Endothelial cell of hepatic sinusoid (primary cell): ENCODE results near the gene ARHGEF1.

Source experiments
- in situ Hi-C: cut with HindIII; loops from 2 replicates; pipeline ENCODE4 v1.10.0; 2017; ENCODE audit warnings: low sequenced_read_pairs

ARHGEF1 gene

DNA sequence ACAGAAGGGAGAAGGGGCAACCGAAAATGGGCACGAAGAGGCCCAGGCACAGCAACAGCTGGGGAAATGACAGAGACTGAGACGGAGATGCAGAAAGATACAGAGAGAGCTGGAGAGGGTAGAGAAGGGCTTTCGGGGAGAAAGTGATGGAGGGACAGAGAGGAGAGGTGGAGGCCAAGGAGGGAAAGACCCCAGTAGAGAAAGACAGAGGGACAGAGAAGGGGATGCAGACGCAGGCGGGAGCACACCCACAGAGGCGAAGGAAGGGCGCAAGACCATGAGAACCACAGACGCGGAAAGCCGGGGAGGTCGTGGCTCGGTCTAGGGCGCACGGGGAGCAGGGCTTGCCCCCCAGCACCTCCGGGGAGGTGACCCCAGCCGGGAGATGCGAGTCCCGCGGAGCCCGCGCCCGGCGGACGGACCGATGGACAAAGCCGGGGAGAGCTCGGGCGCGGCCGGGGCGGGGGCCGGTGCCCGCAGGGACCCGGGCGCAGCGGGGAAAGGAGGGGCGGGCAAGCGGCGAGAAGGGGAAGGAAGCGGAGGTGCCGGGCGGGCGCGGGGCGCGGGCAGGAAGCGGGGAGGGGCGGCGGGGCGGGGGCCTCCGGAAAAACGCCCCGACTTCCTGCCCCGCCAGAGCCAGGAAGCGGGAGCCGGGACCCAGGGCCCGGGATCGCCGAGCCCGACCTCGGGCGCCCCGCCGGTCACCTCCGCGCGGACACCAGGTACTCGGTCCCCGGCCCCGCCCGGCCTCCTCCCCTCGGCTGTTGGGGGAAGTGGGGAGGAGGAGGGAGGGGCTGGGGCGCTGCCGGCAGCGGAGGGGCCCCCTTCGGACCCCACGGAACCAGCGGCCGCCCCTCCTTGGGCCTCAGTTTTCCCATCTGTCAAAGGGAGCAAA, at the start of gene ARHGEF1:
TSS of gene ARHGEF1 (plus strand) at position 617 of the 895 bp plus-strand sequence. CDS start 4,899 bp downstream, outside the sequence.
- in situ Hi-C loops = no loop called here

GRCh38 chr19:41837981-41838708, 44.8 kb upstream of the ARHGEF1 start:
- in situ Hi-C loops = no loop called here

DNA sequence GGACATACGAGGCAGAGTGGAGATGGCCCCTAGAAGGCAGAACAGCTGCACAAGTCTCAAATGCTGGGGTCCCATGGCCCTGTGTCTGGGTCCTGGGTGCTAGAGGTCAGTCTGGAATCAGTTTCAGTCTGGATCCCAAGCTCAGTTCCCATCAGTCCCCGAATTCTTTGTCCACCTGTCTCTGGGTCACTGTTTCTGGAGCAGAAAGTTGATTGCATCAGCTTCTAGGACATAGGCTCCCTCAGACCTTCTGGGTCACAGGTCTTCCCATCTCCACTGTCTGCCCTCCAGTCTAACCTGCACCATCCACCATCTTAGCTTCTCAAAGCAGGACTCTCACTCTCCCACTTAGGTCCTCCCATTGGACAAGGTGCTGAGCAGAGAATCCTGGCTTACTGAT, 43.8 kb upstream of the ARHGEF1 start:
- in situ Hi-C loops = no loop called here

GRCh38 chr19:41843371-41843770, 39.6 kb upstream of the ARHGEF1 start:
- in situ Hi-C loops = no loop called here

- in situ Hi-C loops = no loop called here
These were observed 38.4 kb upstream of the ARHGEF1 start, which contains the start of gene LYPD4 for GRCh38 chr19:41844601-41845000. Gene LYPD4, minus strand, starts transcription at chr19:41844683. Its CDS starts 5,398 bp downstream, at chr19:41839285.

DNA sequence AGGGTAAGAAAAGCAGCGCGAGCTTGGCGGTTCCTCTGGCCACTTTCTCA, 38.2 kb upstream of the ARHGEF1 start, which contains the start of gene DMRTC2:
TSS of gene DMRTC2 (plus strand) at position 42 of the 50 bp plus-strand sequence. CDS start 2,387 bp downstream, outside the sequence.
- in situ Hi-C loops = no loop called here

DNA sequence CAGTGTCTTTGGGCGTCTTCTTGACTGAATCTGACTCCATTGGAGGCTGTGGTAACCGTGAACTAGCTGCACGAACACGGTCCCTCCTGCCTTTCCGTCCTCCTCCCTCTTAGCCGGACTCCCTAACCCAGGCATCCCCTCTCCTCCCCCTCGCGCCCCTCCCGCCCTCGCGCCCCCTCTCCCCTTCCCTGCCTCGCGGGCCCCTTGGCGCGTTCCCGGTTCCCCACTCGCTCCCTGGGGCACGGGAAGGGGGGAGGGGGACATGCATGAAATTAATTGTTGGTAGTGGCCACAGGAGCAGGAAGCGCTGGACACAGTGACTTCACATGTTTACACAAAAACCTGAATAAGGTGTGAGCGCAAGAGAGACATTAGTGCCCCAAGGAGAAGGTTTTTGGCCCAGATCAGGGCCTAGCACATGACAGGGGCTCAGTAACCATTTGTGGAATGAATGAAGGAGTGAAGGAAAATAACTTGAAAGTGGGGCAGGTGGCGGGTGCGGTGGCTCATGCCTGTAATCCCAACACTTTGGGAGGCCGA, 37.9 kb upstream of the ARHGEF1 start:
- in situ Hi-C loops = no loop called here

DNA sequence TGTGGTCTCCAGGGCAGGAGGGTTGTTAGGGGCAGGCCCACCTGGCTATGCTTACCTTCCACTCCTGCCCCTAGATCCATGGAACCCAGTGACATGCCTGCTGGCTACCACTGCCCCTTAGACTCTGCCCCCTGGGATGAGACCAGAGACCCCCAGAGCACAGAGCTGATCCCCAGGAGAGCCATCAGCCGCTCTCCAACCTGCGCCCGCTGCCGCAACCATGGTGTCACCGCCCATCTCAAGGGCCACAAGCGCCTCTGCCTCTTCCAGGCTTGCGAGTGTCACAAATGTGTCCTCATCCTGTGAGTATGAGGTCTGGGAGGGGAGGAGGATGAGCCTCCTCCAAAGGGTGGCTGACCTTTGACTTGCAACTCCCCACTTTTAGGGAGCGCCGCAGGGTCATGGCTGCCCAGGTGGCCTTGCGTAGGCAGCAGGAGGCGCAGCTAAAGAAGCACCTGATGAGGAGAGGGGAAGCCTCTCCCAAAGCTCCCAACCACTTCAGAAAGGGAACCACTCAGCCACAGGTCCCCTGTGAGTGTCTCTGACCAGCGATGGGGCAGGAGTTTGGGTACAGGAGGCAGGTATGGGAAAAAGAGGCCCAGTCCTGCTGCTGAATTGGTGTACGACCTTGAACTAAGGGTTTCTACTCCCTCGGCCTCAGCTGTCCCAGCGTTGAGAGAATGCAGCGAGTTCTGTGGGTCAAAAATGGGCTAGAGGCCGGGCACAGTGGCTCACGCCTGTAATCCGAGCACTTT, 35.5 kb upstream of the ARHGEF1 start:
- in situ Hi-C loops = no loop called here

- in situ Hi-C loops = no loop called here
These were observed 34.3 kb upstream of the ARHGEF1 start for GRCh38 chr19:41848666-41849065.

DNA sequence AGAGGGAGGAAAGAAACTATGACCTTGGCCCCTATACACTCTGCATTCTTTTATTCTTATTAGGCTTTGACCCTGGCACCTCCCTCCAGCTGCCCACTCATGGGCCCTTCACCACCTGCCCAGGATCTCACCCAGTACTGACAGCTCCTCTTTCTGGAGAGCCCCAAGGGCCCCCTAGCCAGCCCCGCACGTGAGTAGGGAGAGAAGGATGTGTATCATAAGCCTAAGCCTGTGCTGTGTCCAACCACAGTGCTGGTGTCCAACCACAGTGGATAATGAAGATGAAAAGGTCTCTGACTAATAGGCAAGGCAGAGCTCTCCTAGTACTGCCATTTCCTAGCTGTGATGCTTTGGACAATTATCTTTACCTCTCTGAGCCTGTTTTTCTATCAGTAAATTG, 33.9 kb upstream of the ARHGEF1 start:
- in situ Hi-C loops = no loop called here

DNA sequence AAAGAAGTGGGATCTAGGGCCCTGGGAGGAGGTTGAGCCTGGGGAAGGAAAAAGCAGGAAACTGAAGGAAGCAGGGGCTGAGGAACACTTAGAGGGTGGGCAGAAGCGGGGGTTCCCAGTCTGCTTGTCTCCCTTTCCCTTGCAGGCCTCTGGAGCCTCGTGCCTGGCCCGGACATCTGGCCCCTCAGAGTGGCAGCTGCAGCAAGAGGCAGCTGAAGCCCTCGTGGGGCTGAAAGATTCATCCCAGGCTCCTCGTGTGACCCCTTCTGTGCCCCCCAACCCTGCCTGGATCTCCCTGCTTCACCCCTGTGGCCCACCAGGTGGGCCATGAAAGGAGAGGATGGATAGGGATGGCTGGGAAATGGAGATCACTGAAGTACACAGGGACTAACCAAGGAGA, 32.6 kb upstream of the ARHGEF1 start:
- in situ Hi-C loops = loop anchor here (5.0 kb wide), 1 partner anchor 67 kb away; no protein-coding TSS in a partner anchor

DNA sequence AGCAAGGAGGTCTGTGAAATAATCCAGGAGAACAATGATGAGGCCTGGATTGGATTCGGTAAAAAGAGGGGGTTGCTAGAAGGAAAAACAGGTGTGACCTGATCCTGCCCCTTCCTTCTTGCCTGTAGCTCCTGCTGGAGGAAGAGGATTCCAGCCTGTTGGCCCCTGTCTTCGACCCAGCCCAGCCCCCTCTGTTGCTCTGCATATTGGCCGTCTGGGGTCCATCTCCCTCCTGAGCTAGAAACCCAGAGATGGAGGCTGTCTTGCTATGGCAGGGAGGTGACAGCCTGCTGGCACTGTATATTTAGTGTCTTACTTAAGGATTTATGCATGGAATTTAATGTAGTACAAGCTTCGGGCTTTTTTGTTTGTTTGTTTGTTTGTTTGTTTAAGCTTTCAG, 31.5 kb upstream of the ARHGEF1 start:
- in situ Hi-C loops = loop anchor here (5.0 kb wide), 1 partner anchor 66 kb away; no protein-coding TSS in a partner anchor

- in situ Hi-C loops = loop anchor here (5.0 kb wide), 1 partner anchor 64 kb away; no protein-coding TSS in a partner anchor
These were observed 29.6 kb upstream of the ARHGEF1 start for GRCh38 chr19:41853344-41853743.

GRCh38 chr19:41853768-41854167, 29.2 kb upstream of the ARHGEF1 start:
- in situ Hi-C loops = loop anchor here (5.0 kb wide), 1 partner anchor 64 kb away; no protein-coding TSS in a partner anchor

DNA sequence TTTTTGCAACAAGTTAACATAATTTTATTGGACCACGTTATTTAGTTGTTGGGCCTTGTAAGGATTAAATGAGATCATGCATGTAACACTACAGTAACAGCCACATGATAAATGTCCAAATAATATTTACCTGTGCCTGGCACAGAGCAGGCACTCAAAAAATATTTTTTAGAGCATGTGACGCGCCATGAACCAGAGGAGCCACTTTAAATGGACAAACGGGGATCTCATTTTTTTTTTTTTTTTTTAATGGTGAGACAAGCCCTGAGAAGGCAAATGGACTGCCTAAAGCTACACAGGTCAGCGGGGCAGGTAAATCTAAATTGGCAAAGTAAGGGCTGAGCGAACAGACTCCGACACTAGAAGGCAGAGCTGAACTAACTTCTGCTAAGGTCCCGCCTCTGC, 23.8 kb upstream of the ARHGEF1 start:
- in situ Hi-C loops = no loop called here

DNA sequence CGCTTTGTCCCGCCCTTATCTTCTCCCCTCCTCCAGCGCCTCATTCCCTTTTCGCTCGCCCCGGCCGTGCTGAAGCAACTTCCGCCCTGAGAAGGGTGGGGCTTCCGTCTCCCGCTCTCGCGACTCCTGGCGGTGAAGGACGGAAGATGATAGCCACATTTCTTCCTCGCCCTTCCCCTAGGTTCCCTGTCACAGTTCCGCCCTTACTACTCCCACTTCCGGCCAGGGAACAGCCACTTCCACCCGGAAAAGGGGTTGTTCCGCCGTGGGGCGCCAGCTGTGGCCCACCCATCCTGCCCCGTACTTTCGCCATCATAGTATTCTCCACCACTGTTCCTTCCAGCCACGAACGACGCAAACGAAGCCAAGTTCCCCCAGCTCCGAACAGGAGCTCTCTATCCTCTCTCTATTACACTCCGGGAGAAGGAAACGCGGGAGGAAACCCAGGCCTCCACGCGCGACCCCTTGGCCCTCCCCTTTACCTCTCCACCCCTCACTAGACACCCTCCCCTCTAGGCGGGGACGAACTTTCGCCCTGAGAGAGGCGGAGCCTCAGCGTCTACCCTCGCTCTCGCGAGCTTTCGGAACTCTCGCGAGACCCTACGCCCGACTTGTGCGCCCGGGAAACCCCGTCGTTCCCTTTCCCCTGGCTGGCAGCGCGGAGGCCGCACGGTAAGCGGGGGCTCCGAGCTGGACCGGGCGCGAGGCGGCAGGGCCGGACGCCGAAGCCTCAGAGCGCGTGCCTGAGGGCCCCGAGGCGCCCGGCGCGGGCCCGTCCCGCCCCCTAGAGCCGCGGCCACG, 23.2 kb upstream of the ARHGEF1 start, which contains the start of gene RPS19:
TSS of gene RPS19 (plus strand) at position 638 of the 801 bp plus-strand sequence. CDS start 520 bp downstream, outside the sequence.
- in situ Hi-C loops = no loop called here

DNA sequence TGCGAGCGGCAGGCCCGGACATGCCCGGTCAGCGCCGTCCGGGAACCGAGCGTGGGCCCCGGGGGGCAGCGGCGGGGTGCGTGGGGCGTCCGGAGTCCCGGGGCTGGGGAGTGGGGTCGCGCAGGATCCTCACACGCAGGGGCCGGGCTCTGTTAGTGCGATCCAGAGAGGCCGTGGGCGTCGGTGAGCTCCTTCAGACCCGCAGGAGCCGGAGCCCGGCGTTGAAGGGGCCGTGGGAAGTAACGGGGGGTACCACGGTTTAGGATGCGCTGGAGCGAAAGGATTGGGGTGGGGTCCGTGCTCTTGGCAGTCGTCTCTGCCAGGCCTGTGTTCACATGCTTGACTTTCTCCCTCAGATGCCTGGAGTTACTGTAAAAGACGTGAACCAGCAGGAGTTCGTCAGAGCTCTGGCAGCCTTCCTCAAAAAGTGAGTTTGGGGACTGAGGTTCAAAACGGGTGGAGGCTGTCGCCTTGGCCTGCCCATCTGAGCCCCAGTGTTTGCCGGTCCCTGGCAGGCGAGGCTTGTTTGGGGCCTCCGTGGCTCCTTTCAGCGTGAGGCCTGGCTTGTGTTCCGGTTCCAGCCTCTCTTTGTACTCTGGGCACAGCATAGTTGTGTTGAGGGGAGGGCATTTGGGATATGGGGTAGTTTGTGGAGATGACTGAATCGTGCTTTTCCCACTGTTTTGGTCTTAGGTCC, 22.4 kb upstream of the ARHGEF1 start:
- in situ Hi-C loops = no loop called here

DNA sequence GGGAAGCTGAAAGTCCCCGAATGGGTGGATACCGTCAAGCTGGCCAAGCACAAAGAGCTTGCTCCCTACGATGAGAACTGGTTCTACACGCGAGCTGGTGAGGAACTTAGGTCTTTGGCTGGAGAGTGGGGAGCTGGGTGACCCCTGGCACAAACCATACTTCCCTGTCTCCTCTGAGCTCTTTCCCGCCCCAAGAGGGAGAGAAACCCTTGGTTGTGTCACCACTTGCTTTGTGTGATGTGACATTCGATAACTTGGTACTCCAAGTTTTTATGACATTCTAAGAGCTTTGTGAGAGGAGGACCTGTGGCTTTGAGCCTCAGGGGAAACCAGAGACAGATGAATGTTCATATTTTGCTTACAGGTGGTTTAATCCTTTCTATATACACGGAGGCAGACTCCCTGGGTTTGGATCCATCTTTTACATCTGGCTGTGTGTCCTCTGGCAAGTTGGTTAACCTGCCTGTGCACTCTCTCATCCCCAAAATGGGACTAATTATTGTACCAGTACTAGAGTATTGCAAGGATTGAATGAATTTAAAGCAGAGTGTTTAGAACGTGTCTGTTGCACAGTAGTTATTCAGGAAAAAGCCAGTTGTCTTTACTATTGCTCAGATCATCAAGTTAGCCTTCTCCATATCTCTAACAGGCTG, 21.7 kb upstream of the ARHGEF1 start:
- in situ Hi-C loops = no loop called here

DNA sequence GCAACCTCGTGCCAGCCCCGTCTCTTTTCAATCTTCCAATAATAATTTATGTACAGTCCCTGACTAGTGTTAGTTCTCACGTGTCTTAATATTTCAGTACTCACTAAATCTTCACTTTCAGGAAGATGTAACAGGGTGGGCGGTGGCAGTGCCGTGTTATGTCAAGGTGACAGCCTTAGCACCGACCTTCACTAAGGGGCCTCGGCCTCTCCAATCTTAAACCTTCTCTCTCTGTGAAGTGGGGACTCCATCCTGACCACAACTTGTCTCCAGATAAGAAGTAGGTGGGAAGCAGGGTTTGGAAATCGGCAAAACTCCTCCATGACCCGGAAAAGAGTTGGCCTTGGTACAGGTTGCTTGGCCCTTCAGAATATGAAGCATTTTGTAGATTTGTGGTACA, 21.1 kb upstream of the ARHGEF1 start:
- in situ Hi-C loops = no loop called here
